K562 (cell line): ENCODE measurements around the gene CADM2. TPM values are rescaled to one million over a fixed set of nuclear protein-coding genes. Genes with fewer than 3 reads are reported as not detected.
A peak's percentile ranks its signal among the peaks of the same experiment; 100 is the strongest.

ENCODE experiments used
- ATAC-seq: fragments of 200-7000 bp; cut with Tn5 transposase; 3 replicates; pipeline ENCODE4 v1.9.1; 2020; ENCODE audit warnings: moderate library complexity
- BruUV-seq: library from RNA; stranded (reverse); fragments of 400-500 nt; replicated peaks from 2 replicates; lab custom pipeline; 2021; lab: Mats Ljungman, UMichigan
- CTCF ChIA-PET: fragments of 300-600 bp; formaldehyde crosslinking; extraction: SDS; loops from one replicate; lab custom pipeline; 2021; ENCODE audit warnings: low intra/inter-chr PET ratio; lab: Yijun Ruan, JAX
- POLR2A ChIA-PET: fragments of 300-600, 350-650 bp; sonication (Branson Sonifier 250); formaldehyde crosslinking; extraction: SDS; loops from one replicate; lab custom pipeline; 2021; ENCODE audit warnings: antibody characterized with exemption, inconsistent platforms; lab: Yijun Ruan, JAX
- DNase-seq, 4 experiments: peaks; one replicate each; pipeline versions ENCODE4 v3.0.0 to v3.0.0-alpha.2; 2011 to 2018; ENCODE audit warnings: low spot score in 3 of 4, mixed read lengths in 3 of 4; ENCODE audit errors: extremely low read depth in 1 of 4
- FAIRE-seq: peaks from 2 replicates; lab custom pipeline; 2011; peaks lifted over from hg19 to GRCh38; lab: Jason Lieb, UNC
- H2AFZ ChIP-seq: 2 replicates; pipeline ENCODE4 v1.6.0; 2011; ENCODE audit warnings: low read depth, low read length, control low read depth, inconsistent platforms
- H3K27ac ChIP-seq: fragments of 200-600 bp; 3 replicates; pipeline ENCODE4 v1.8.0; 2011; ENCODE audit warnings: low read depth, mild to moderate bottlenecking, control low read depth, inconsistent platforms, low read length, moderate library complexity, mixed read lengths; ENCODE audit errors: extremely low read depth
- H3K27me3 ChIP-seq, 2 experiments: fragments of 300-600 bp in 1 of 2; 2 replicates in 1 of 2; 3 replicates in 1 of 2; pipeline versions ENCODE4 v1.6.0 to v1.8.0; 2011; ENCODE audit warnings: inconsistent platforms in 2 of 2, low read length in 2 of 2, mild to moderate bottlenecking in 1 of 2, mixed read lengths in 1 of 2, moderate library complexity in 1 of 2; ENCODE audit not compliant: control insufficient read depth in 2 of 2, insufficient read depth in 2 of 2
- H3K36me3 ChIP-seq: fragments of 300-600 bp; 3 replicates; pipeline ENCODE4 v1.8.0; 2011; ENCODE audit warnings: mild to moderate bottlenecking, low read length, inconsistent platforms; ENCODE audit not compliant: control insufficient read depth, insufficient read depth
- H3K4me1 ChIP-seq, 2 experiments: fragments of 200-600 bp in 1 of 2; replicated peaks in 1 of 2; 2 replicates in 1 of 2; 3 replicates in 1 of 2; pipeline versions ENCODE4 v1.5.1 to v1.8.0; 2011; ENCODE audit warnings: inconsistent platforms in 2 of 2, low read length in 2 of 2, mild to moderate bottlenecking in 1 of 2, mixed read lengths in 1 of 2, moderate library complexity in 1 of 2; ENCODE audit not compliant: control insufficient read depth in 2 of 2, insufficient read depth in 2 of 2
- H3K4me2 ChIP-seq: 2 replicates; pipeline ENCODE4 v1.6.1; 2011; ENCODE audit warnings: low read length, control low read depth, inconsistent platforms, mixed read lengths; ENCODE audit not compliant: insufficient read depth
- H3K4me3 ChIP-seq: fragments of 200-600 bp; sonication (generic), shearing (Covaris generic); 2 replicates; pipeline ENCODE4 v1.5.1; 2016; ENCODE audit warnings: control low read depth, inconsistent platforms
- H3K79me2 ChIP-seq: fragments of 200-600 bp; 3 replicates; pipeline ENCODE4 v1.8.0; 2011; ENCODE audit warnings: low read length, inconsistent platforms; ENCODE audit not compliant: control insufficient read depth, insufficient read depth
- H3K9ac ChIP-seq, 2 experiments: 2 replicates each; pipeline versions ENCODE4 v1.6.0 to v1.6.1; 2011; ENCODE audit warnings: low read depth in 2 of 2, low read length in 2 of 2, control low read depth in 1 of 2, inconsistent platforms in 1 of 2, mild to moderate bottlenecking in 1 of 2, mixed read lengths in 1 of 2; ENCODE audit not compliant: insufficient read depth in 1 of 2
- H3K9me1 ChIP-seq: one replicate; pipeline ENCODE4 v1.6.0; 2011; ENCODE audit warnings: inconsistent platforms, mild to moderate bottlenecking, low read length, moderate library complexity; ENCODE audit not compliant: control insufficient read depth, insufficient read depth
- H3K9me3 ChIP-seq: replicated peaks from 2 replicates; pipeline ENCODE4 v1.5.1; 2011; ENCODE audit warnings: low read depth, low read length, inconsistent platforms; ENCODE audit not compliant: control insufficient read depth, insufficient read depth
- H4K20me1 ChIP-seq: replicated peaks from 2 replicates; pipeline ENCODE4 v1.6.1; 2011; ENCODE audit warnings: low read length, inconsistent platforms, mixed read lengths; ENCODE audit not compliant: control insufficient read depth, insufficient read depth
- CBFA2T3 ChIP-seq: fragments of 450-650 bp; IDR thresholded peaks from 2 replicates; pipeline ENCODE4 v1.6.1; 2017
- CCAR2 ChIP-seq: fragments of 200-400 bp; formaldehyde crosslinking; IDR thresholded peaks from 2 replicates; pipeline ENCODE4 v1.6.1; 2017; ENCODE audit warnings: mild to moderate bottlenecking, low read depth, low read length
- GTF2E2 ChIP-seq: fragments of 200-800 bp; sonication (Bioruptor generic); IDR thresholded peaks from 2 replicates; pipeline ENCODE4 v1.6.1; 2016; ENCODE audit warnings: missing genetic modification characterization, missing compliant biosample characterization
- KAT8 ChIP-seq: fragments of 450-650 bp; IDR thresholded peaks from 2 replicates; pipeline ENCODE4 v1.6.1; 2016; ENCODE audit warnings: low read depth, mild to moderate bottlenecking
- RNF219 ChIP-seq: fragments of 250-450 bp; sonication (Bioruptor Pico); IDR thresholded peaks from 2 replicates; pipeline ENCODE4 v1.5.0; 2022; ENCODE audit warnings: mild to moderate bottlenecking
- SRSF3 ChIP-seq: fragments of 200-400 bp; formaldehyde crosslinking; IDR thresholded peaks from 2 replicates; pipeline ENCODE4 v1.6.1; 2016; ENCODE audit warnings: mild to moderate bottlenecking, low read length, moderate library complexity; ENCODE audit not compliant: insufficient read depth
- ZFP1 ChIP-seq: fragments of 450-650 bp; formaldehyde crosslinking; IDR thresholded peaks from 2 replicates; pipeline ENCODE4 v1.4.0; 2020; ENCODE audit warnings: mild to moderate bottlenecking, mixed read lengths
- WGBS: fragments of 100-300 bp; shearing (Covaris generic); methylation state at CpG from one replicate; pipeline ENCODE4 v1.1.6; 2016; ENCODE audit warnings: low coverage, mixed read lengths; ENCODE audit not compliant: insufficient coverage; ENCODE audit errors: missing lambda C conversion rate; 5-methylcytosine and 5-hydroxymethylcytosine counted together
- in situ Hi-C: fragments of 300-500 bp; cut with MboI; formaldehyde crosslinking; loops from 4 replicates; pipeline ENCODE4 v1.15.0; 2018; ENCODE audit warnings: inconsistent platforms, mixed read lengths
- intact Hi-C: fragments of 100-400 bp; cut with micrococcal nuclease; formaldehyde crosslinking; loops from 2 replicates; pipeline ENCODE4 v1.14.2; 2022
- polyA plus RNA-seq, 8 experiments: library from polyadenylated mRNA; depleted of rRNA in 4 of 8; stranded (reverse) in 5 of 8; unstranded in 3 of 8; fragments of >200 nt; fragmentation: Nextera tagmentation in 2 of 8; fragmentation: Illumina TruSeq in 1 of 8; extraction: Ambion mirVana in 2 of 8; extraction: Trizol in 1 of 8; gene quantifications; 2 replicates each; pipeline versions ENCODE4 v1.2.1 to v1.2.3, GENCODE V29; 2011 to 2014; ENCODE audit warnings: inconsistent platforms in 1 of 8, missing spikeins in 1 of 8
- total RNA-seq, 7 experiments: library from RNA; depleted of rRNA in 6 of 7; stranded (reverse); fragments of >200 nt in 6 of 7; fragmentation: Illumina TruSeq in 2 of 7; extraction: Trizol in 2 of 7; gene quantifications; 2 replicates each; pipeline versions ENCODE4 v1.2.1 to v1.2.3, GENCODE V29; 2011 to 2021; ENCODE audit warnings: low replicate concordance in 1 of 7

Gene CADM2
- total and polyA plus RNA-seq, 9 of the 15 experiments (the other 6 are each of a cell fraction or from before 2014, with no cell fraction given), result 0.11 to 3.2 (median 0.95) TPM

- Histone ChIP-seq H3K9ac (no peak overlapping the region), H2AFZ (no peak overlapping the region), H3K27me3 (no peaks in the 10 kb centered on the region), H4K20me1 (no peaks in the 10 kb centered on the region), H3K9me1 (no peaks in the 10 kb centered on the region), H3K9me3 (no peaks in the 10 kb centered on the region)
- no TSS peak for BruUV-seq
- ATAC-seq (peak; percentile 22), DNase-seq (no peak)
- 4% methylated on average over 3 of the region's 3 CpGs for WGBS
- TF ChIP-seq KAT8 (no peak), SRSF3 (no peak), RNF219 (CRISPR knock-in tag) (no peak), CBFA2T3 (no peak), CCAR2 (no peak), ZFP1 (CRISPR knock-in tag) (no peak), GTF2E2 (tag) (no peak)
- TF ChIP-seq, all 486 proteins: peak for 0
- H3K4me1 ChIP-seq, result no peaks in the 10 kb centered on the region
- no peaks in the 10 kb centered on the region for H3K36me3 ChIP-seq
- intact Hi-C loops (no loop called here), in situ Hi-C loops (no loop called here)
- no peak overlapping the region for H3K27ac ChIP-seq
- no peak overlapping the region for H3K4me3 ChIP-seq
- H3K79me2 ChIP-seq, result no peaks in the 10 kb centered on the region
- H3K4me2 ChIP-seq, result no peak overlapping the region
- FAIRE-seq, result no peak
- ChIA-PET CTCF (interaction anchor here (0.6 kb wide), 1 partner anchor 24 kb away, joined by 3 read pairs; no protein-coding TSS in a partner anchor), POLR2A (no interaction called here)
Measured at GRCh38 chr3:85476891-85477495, 518.2 kb downstream of the CADM2 start.
